Neural cell (in vitro differentiated cells): ENCODE results near the gene UGT1A6. TPM values are rescaled to one million over a fixed set of nuclear protein-coding genes. Genes with fewer than 3 reads are reported as not detected.

Source experiments
- H2AFZ ChIP-seq: fragments of 200-600, 300-800 bp; sonication (generic), shearing (Covaris generic); 2 replicates; pipeline ENCODE4 v1.6.0; 2014; ENCODE audit warnings: low read depth, mild to moderate bottlenecking, antibody characterized with exemption, low read length, moderate library complexity
- H3F3A ChIP-seq: fragments of 200-600 bp; shearing (Covaris generic); 2 replicates; pipeline ENCODE4 v1.6.1; 2016; ENCODE audit warnings: mild to moderate bottlenecking, moderate library complexity, mixed read lengths, antibody characterized with exemption, low read length; ENCODE audit not compliant: insufficient read depth, poor library complexity, severe bottlenecking
- H3K27ac ChIP-seq: fragments of 200-600, 300-800 bp; sonication (generic), shearing (Covaris generic); 2 replicates; pipeline ENCODE4 v1.5.1; 2014; ENCODE audit warnings: mild to moderate bottlenecking, low read length, moderate library complexity
- H3K27me3 ChIP-seq: fragments of 300-800, 200-600 bp; sonication (generic), shearing (Covaris generic); 2 replicates; pipeline ENCODE4 v1.6.0; 2014; ENCODE audit warnings: mild to moderate bottlenecking, low read depth, low read length, moderate library complexity; ENCODE audit not compliant: insufficient read depth
- H3K36me3 ChIP-seq: fragments of 300-800, 200-600 bp; sonication (generic), shearing (Covaris generic); 2 replicates; pipeline ENCODE4 v1.5.1; 2014; ENCODE audit warnings: mild to moderate bottlenecking, antibody characterized with exemption, low read length, moderate library complexity; ENCODE audit not compliant: insufficient read depth
- H3K4me2 ChIP-seq: fragments of 300-800, 200-600 bp; sonication (generic), shearing (Covaris generic); 2 replicates; pipeline ENCODE4 v1.6.0; 2014; ENCODE audit warnings: mild to moderate bottlenecking, low read length
- H3K4me3 ChIP-seq: fragments of 300-800, 200-600 bp; sonication (generic), shearing (Covaris generic); 2 replicates; pipeline ENCODE4 v1.5.1; 2014; ENCODE audit warnings: mild to moderate bottlenecking, low read length, moderate library complexity
- H3K79me2 ChIP-seq: fragments of 200-600 bp; shearing (Covaris generic); replicated peaks from 2 replicates; pipeline ENCODE4 v1.6.0; 2014; ENCODE audit warnings: mild to moderate bottlenecking, low read length, moderate library complexity; ENCODE audit not compliant: insufficient read depth
- H3K9ac ChIP-seq: fragments of 300-800, 200-600 bp; sonication (generic), shearing (Covaris generic); 2 replicates; pipeline ENCODE4 v1.6.1; 2016; ENCODE audit warnings: mild to moderate bottlenecking, low read length, mixed read lengths
- H3K9me2 ChIP-seq: fragments of 200-600 bp; shearing (Covaris generic); 2 replicates; pipeline ENCODE4 v1.6.1; 2016; ENCODE audit warnings: mild to moderate bottlenecking, low read length, mixed read lengths; ENCODE audit not compliant: insufficient read depth
- H3K9me3 ChIP-seq: fragments of 200-600, 300-800 bp; sonication (generic), shearing (Covaris generic); 2 replicates; pipeline ENCODE4 v1.6.1; 2016; ENCODE audit warnings: mild to moderate bottlenecking, mixed run types, low read length, moderate library complexity, mixed read lengths
- H4K20me1 ChIP-seq: fragments of 200-600 bp; shearing (Covaris generic); 2 replicates; pipeline ENCODE4 v1.6.1; 2016; ENCODE audit warnings: mild to moderate bottlenecking, mixed run types; ENCODE audit not compliant: insufficient read depth
- EP300 ChIP-seq: fragments of 450-650 bp; conservative IDR thresholded peaks from 2 replicates; pipeline ENCODE4 v1.6.1; 2014; ENCODE audit warnings: antibody characterized with exemption, mild to moderate bottlenecking, moderate library complexity; ENCODE audit not compliant: poor library complexity, severe bottlenecking
- EZH2 ChIP-seq: fragments of 200-600, 300-800 bp; shearing (Covaris generic), sonication (generic); IDR thresholded peaks from 2 replicates; pipeline ENCODE4 v1.6.1; 2014; ENCODE audit warnings: antibody characterized with exemption, low read length, borderline replicate concordance, mild to moderate bottlenecking; ENCODE audit not compliant: insufficient read depth, poor library complexity, severe bottlenecking
- MXI1 ChIP-seq: fragments of 450-650 bp; conservative IDR thresholded peaks from 2 replicates; pipeline ENCODE4 v1.6.1; 2014; ENCODE audit warnings: antibody characterized with exemption, mild to moderate bottlenecking; ENCODE audit not compliant: poor library complexity, severe bottlenecking
- POLR2AphosphoS5 ChIP-seq: IDR thresholded peaks from 2 replicates; pipeline ENCODE4 v1.6.1; 2012
- RAD21 ChIP-seq: fragments of 450-650 bp; conservative IDR thresholded peaks from 2 replicates; pipeline ENCODE4 v1.6.1; 2014; ENCODE audit warnings: antibody characterized with exemption, mild to moderate bottlenecking, moderate library complexity
- REST ChIP-seq: IDR thresholded peaks from 2 replicates; pipeline ENCODE4 v1.6.1; 2012; ENCODE audit warnings: borderline replicate concordance
- SMC3 ChIP-seq: fragments of 450-650 bp; conservative IDR thresholded peaks from 2 replicates; pipeline ENCODE4 v1.6.1; 2014; ENCODE audit warnings: antibody characterized with exemption, mild to moderate bottlenecking, moderate library complexity; ENCODE audit not compliant: poor library complexity
- TAF1 ChIP-seq: IDR thresholded peaks from 2 replicates; pipeline ENCODE4 v1.6.1; 2012; ENCODE audit warnings: low read depth
- polyA plus RNA-seq: library from polyadenylated mRNA; depleted of rRNA; stranded (reverse); fragments of >200 nt; gene quantifications from 2 replicates; pipeline ENCODE4 v1.2.3, GENCODE V29; 2014
- TF ChIP-seq, protein P1 (sequence below): fragments of 450-650 bp; IDR thresholded peaks from 2 replicates; pipeline ENCODE4 v1.5.1; 2014; ENCODE audit warnings: antibody characterized with exemption, mild to moderate bottlenecking, moderate library complexity; ENCODE audit not compliant: poor library complexity, severe bottlenecking

Gene UGT1A6
- polyA plus RNA-seq, 1 donor from 2014 or later = not detected

GRCh38 chr2:233650981-233651380 lies 41.7 kb upstream of the UGT1A6 start:
- no peak overlapping the region for H3K4me2 ChIP-seq
- H3K27me3 ChIP-seq = no peaks in the 10 kb centered on the region
- no peak overlapping the region for H3K4me3 ChIP-seq
- H2AFZ ChIP-seq = no peak overlapping the region
- H3K27ac ChIP-seq = no peak overlapping the region
- no peaks in the 10 kb centered on the region for H3K79me2 ChIP-seq
- H4K20me1 ChIP-seq = no peaks in the 10 kb centered on the region
- H3F3A ChIP-seq = no peaks in the 10 kb centered on the region
- no peaks in the 10 kb centered on the region for H3K9me3 ChIP-seq
- no peaks in the 10 kb centered on the region for H3K9me2 ChIP-seq
- H3K36me3 ChIP-seq = no peaks in the 10 kb centered on the region
- TF ChIP-seq, protein P1, sequence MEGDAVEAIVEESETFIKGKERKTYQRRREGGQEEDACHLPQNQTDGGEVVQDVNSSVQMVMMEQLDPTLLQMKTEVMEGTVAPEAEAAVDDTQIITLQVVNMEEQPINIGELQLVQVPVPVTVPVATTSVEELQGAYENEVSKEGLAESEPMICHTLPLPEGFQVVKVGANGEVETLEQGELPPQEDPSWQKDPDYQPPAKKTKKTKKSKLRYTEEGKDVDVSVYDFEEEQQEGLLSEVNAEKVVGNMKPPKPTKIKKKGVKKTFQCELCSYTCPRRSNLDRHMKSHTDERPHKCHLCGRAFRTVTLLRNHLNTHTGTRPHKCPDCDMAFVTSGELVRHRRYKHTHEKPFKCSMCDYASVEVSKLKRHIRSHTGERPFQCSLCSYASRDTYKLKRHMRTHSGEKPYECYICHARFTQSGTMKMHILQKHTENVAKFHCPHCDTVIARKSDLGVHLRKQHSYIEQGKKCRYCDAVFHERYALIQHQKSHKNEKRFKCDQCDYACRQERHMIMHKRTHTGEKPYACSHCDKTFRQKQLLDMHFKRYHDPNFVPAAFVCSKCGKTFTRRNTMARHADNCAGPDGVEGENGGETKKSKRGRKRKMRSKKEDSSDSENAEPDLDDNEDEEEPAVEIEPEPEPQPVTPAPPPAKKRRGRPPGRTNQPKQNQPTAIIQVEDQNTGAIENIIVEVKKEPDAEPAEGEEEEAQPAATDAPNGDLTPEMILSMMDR = no peak
- TF ChIP-seq RAD21 = no peak
- TF ChIP-seq SMC3 = no peak
- TF ChIP-seq EZH2 = no peak
- TF ChIP-seq MXI1 = no peak
- TF ChIP-seq REST = no peak
- TF ChIP-seq EP300 = no peak
- no peak for TF ChIP-seq POLR2AphosphoS5
- TF ChIP-seq TAF1 = no peak
- no peak overlapping the region for H3K9ac ChIP-seq

- H3K9me2 ChIP-seq = no peaks in the 10 kb centered on the region
- no peak overlapping the region for H3K9ac ChIP-seq
- no peak overlapping the region for H2AFZ ChIP-seq
- no peak overlapping the region for H3K4me2 ChIP-seq
- no peaks in the 10 kb centered on the region for H3K9me3 ChIP-seq
- H3K27ac ChIP-seq = no peak overlapping the region
- no peaks in the 10 kb centered on the region for H3F3A ChIP-seq
- no peaks in the 10 kb centered on the region for H3K36me3 ChIP-seq
- H3K27me3 ChIP-seq = no peaks in the 10 kb centered on the region
- TF ChIP-seq, protein P1 = no peak
- TF ChIP-seq MXI1 (no peak), TAF1 (no peak), RAD21 (no peak), SMC3 (no peak), EP300 (no peak), POLR2AphosphoS5 (no peak), REST (no peak), EZH2 (no peak)
- H3K4me3 ChIP-seq = no peak overlapping the region
- no peaks in the 10 kb centered on the region for H4K20me1 ChIP-seq
- H3K79me2 ChIP-seq = no peaks in the 10 kb centered on the region
Observed at GRCh38 chr2:233651430-233651829, 41.3 kb upstream of the UGT1A6 start.
